CD4-positive, alpha-beta T cell (primary cell): ENCODE measurements around the gene ATP11A. TPM values are rescaled to one million over a fixed set of nuclear protein-coding genes. Genes with fewer than 3 reads are reported as not detected.

ENCODE experiments used
- ATAC-seq: fragments of 200-7000 bp; cut with Tn5 transposase; one replicate; pipeline ENCODE4 v1.10.0; 2022; ENCODE audit warnings: mild to moderate bottlenecking; ENCODE audit not compliant: poor library complexity
- CTCF ChIA-PET: fragments of 350-600 bp; sonication (Branson Sonifier 250); formaldehyde crosslinking; loops from one replicate; lab custom pipeline; 2021; ENCODE audit warnings: antibody characterized with exemption, inconsistent platforms; lab: Charles Lee
- POLR2A ChIA-PET: fragments of 350-600 bp; sonication (Branson Sonifier 250); formaldehyde crosslinking; loops from one replicate; lab custom pipeline; 2021; ENCODE audit warnings: antibody characterized with exemption, inconsistent platforms; lab: Charles Lee
- DNase-seq, 14 experiments: peaks; one replicate each; pipeline ENCODE4 v3.0.0-alpha.2; 2013 to 2020; ENCODE audit warnings: mixed read lengths in 2 of 14
- H3K27ac ChIP-seq, 2 donors: one replicate each; pipeline versions ENCODE4 v1.5.1 to v1.7.0; 2013; ENCODE audit warnings: low read length in 2 of 2, low read depth in 1 of 2, mild to moderate bottlenecking in 1 of 2
- H3K27me3 ChIP-seq, 2 experiments: 1 replicate in 1 of 2; 2 replicates in 1 of 2; pipeline versions ENCODE4 v1.6.1 to v1.7.0; 2013; ENCODE audit warnings: low read length in 2 of 2, control low read depth in 1 of 2, mild to moderate bottlenecking in 1 of 2, moderate library complexity in 1 of 2; ENCODE audit not compliant: insufficient read depth in 2 of 2, control insufficient read depth in 1 of 2
- H3K36me3 ChIP-seq: one replicate; pipeline ENCODE4 v1.6.1; 2013; ENCODE audit warnings: low read length, control low read depth; ENCODE audit not compliant: insufficient read depth
- H3K4me1 ChIP-seq: one replicate; pipeline ENCODE4 v1.6.1; 2013; ENCODE audit warnings: low read length, control low read depth; ENCODE audit not compliant: insufficient read depth
- H3K4me3 ChIP-seq: one replicate; pipeline ENCODE4 v1.5.1; 2013; ENCODE audit warnings: mild to moderate bottlenecking, low read length, moderate library complexity
- H3K9me3 ChIP-seq, 2 experiments: 1 replicate in 1 of 2; 2 replicates in 1 of 2; pipeline versions ENCODE4 v1.6.1 to v1.7.0; 2013; ENCODE audit warnings: low read length in 2 of 2, mild to moderate bottlenecking in 2 of 2, control low read depth in 1 of 2, moderate library complexity in 1 of 2; ENCODE audit not compliant: control insufficient read depth in 1 of 2, insufficient read depth in 1 of 2
- H3K27ac Mint-ChIP-seq: one replicate; pipeline ENCODE4 v1.8.0; 2020; ENCODE audit warnings: mixed read lengths
- H3K27me3 Mint-ChIP-seq: one replicate; pipeline ENCODE4 v1.8.0; 2021; ENCODE audit warnings: mixed read lengths
- H3K36me3 Mint-ChIP-seq: one replicate; pipeline ENCODE4 v1.8.0; 2021; ENCODE audit warnings: low read depth, mixed read lengths
- H3K4me1 Mint-ChIP-seq: one replicate; pipeline ENCODE4 v1.8.0; 2021; ENCODE audit warnings: low read depth, mixed read lengths
- H3K4me3 Mint-ChIP-seq: one replicate; pipeline ENCODE4 v1.8.0; 2020; ENCODE audit warnings: mild to moderate bottlenecking, mixed read lengths
- H3K9me3 Mint-ChIP-seq: one replicate; pipeline ENCODE4 v1.8.0; 2020; ENCODE audit warnings: mixed read lengths
- intact Hi-C, 2 experiments: fragments of 100-400 bp; cut with DNase I in 1 of 2; cut with micrococcal nuclease in 1 of 2; formaldehyde crosslinking; loops; one replicate each; pipeline versions ENCODE4 v1.15.1 to v1.9.0; 2023 to 2025; cut with DNase I, micrococcal nuclease
- total RNA-seq, 174 experiments: library from RNA in 2 of 174; stranded (reverse) in 2 of 174; gene quantifications; one replicate each; pipeline ENCODE4 v1.2.3 and lab custom pipeline; 2021 to 2026
- TF ChIP-seq, protein P1 (sequence below): fragments of 200-600 bp; IDR thresholded peaks from one replicate; pipeline ENCODE4 v1.8.0; 2022; ENCODE audit warnings: antibody characterized with exemption, mild to moderate bottlenecking

Gene ATP11A
- total RNA-seq, 2 experiments from 2014 or later: 56.7 to 66.8 TPM

GRCh38 chr13:112917056-112917664 lies 227.3 kb downstream of the ATP11A start:
- Histone ChIP-seq H3K4me1 (no peaks in the 10 kb centered on the region), H3K27ac (no peak overlapping the region), H3K4me3 (no peak overlapping the region), H3K36me3 (no peaks in the 10 kb centered on the region), H3K9me3 (no peaks in the 10 kb centered on the region), H3K27me3 (no peaks in the 10 kb centered on the region)
- Mint-ChIP-seq H3K27me3 (peaks cover 43% of the 10 kb centered on the region), H3K4me1 (no peaks in the 10 kb centered on the region), H3K27ac (no peak overlapping the region), H3K4me3 (no peak overlapping the region), H3K9me3 (no peaks in the 10 kb centered on the region), H3K36me3 (no peaks in the 10 kb centered on the region)
- ChIA-PET POLR2A (no interaction called here), CTCF (no interaction called here)
- ATAC-seq (no peak), DNase-seq (no peak)
- intact Hi-C loops: no loop called here
- TF ChIP-seq, protein P1, sequence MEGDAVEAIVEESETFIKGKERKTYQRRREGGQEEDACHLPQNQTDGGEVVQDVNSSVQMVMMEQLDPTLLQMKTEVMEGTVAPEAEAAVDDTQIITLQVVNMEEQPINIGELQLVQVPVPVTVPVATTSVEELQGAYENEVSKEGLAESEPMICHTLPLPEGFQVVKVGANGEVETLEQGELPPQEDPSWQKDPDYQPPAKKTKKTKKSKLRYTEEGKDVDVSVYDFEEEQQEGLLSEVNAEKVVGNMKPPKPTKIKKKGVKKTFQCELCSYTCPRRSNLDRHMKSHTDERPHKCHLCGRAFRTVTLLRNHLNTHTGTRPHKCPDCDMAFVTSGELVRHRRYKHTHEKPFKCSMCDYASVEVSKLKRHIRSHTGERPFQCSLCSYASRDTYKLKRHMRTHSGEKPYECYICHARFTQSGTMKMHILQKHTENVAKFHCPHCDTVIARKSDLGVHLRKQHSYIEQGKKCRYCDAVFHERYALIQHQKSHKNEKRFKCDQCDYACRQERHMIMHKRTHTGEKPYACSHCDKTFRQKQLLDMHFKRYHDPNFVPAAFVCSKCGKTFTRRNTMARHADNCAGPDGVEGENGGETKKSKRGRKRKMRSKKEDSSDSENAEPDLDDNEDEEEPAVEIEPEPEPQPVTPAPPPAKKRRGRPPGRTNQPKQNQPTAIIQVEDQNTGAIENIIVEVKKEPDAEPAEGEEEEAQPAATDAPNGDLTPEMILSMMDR: no peak

GRCh38 chr13:112917737-112918136 lies 227.9 kb downstream of the ATP11A start:
- peaks cover 45% of the 10 kb centered on the region for H3K27me3 Mint-ChIP-seq
- H3K27ac Mint-ChIP-seq: no peak overlapping the region
- Histone ChIP-seq H3K4me3 (no peak overlapping the region), H3K36me3 (no peaks in the 10 kb centered on the region), H3K9me3 (no peaks in the 10 kb centered on the region), H3K4me1 (no peaks in the 10 kb centered on the region), H3K27ac (no peak overlapping the region), H3K27me3 (no peaks in the 10 kb centered on the region)
- ChIA-PET CTCF (no interaction called here), POLR2A (no interaction called here)
- no peak for DNase-seq
- H3K36me3 Mint-ChIP-seq: no peaks in the 10 kb centered on the region
- no peaks in the 10 kb centered on the region for H3K9me3 Mint-ChIP-seq
- H3K4me3 Mint-ChIP-seq: no peak overlapping the region
- TF ChIP-seq, protein P1: no peak
- intact Hi-C loops: no loop called here
- ATAC-seq: no peak
- no peaks in the 10 kb centered on the region for H3K4me1 Mint-ChIP-seq

- ATAC-seq (no peak), DNase-seq (no peak)
- H3K4me3 Mint-ChIP-seq: no peak overlapping the region
- Histone ChIP-seq H3K9me3 (no peaks in the 10 kb centered on the region), H3K27ac (no peak overlapping the region), H3K4me3 (no peak overlapping the region), H3K27me3 (no peaks in the 10 kb centered on the region), H3K36me3 (no peaks in the 10 kb centered on the region), H3K4me1 (no peaks in the 10 kb centered on the region)
- intact Hi-C loops: no loop called here
- no peaks in the 10 kb centered on the region for H3K4me1 Mint-ChIP-seq
- H3K9me3 Mint-ChIP-seq: no peaks in the 10 kb centered on the region
- CTCF ChIA-PET: no interaction called here
- no peak overlapping the region for H3K27ac Mint-ChIP-seq
- H3K27me3 Mint-ChIP-seq: peaks cover 45% of the 10 kb centered on the region
- POLR2A ChIA-PET: no interaction called here
- TF ChIP-seq, protein P1: no peak
- no peaks in the 10 kb centered on the region for H3K36me3 Mint-ChIP-seq
Observed at GRCh38 chr13:112918266-112918665, 228.4 kb downstream of the ATP11A start.
